ENCODE results near the gene GTF2H3.
"Not testable (repeated sequence)": the region's sequence is repeated elsewhere in the genome, so short reads cannot be mapped to it uniquely, and the experiment has no call there.

GTF2H3 gene

GRCh38 chr12:123633379-123634141 lies at the start of gene GTF2H3, which contains the start of gene EIF2B1:
TSS of gene GTF2H3 (plus strand) at chr12:123633829. CDS start at chr12:123633860, 31 bp downstream.
TSS of gene EIF2B1 (minus strand) at chr12:123633686. CDS start at chr12:123633557, 129 bp downstream.
- DNase-seq (ENCODE audit: low read depth): peak; percentile 81

GRCh38 chr12:123591702-123592481 lies 41.7 kb upstream of the GTF2H3 start:
- DNase-seq (ENCODE audit: low read depth): no peak

- no peak for DNase-seq (ENCODE audit: low read depth)
These were observed 37.9 kb upstream of the GTF2H3 start for GRCh38 chr12:123595729-123596128.

- DNase-seq (ENCODE audit: low read depth): no peak
These were observed 36.5 kb upstream of the GTF2H3 start for GRCh38 chr12:123597100-123597499.

GRCh38 chr12:123598522-123598921 lies 35.1 kb upstream of the GTF2H3 start:
- no peak for DNase-seq (ENCODE audit: low read depth)

GRCh38 chr12:123599310-123599709 lies 34.3 kb upstream of the GTF2H3 start:
- no peak for DNase-seq (ENCODE audit: low read depth)

GRCh38 chr12:123599721-123600120 lies 33.9 kb upstream of the GTF2H3 start:
- no peak for DNase-seq (ENCODE audit: low read depth)

- peak; percentile 54 for DNase-seq (ENCODE audit: low read depth)
These were observed 31.8 kb upstream of the GTF2H3 start, which contains the start of gene DDX55 for GRCh38 chr12:123601602-123602489. TSS of gene DDX55 (plus strand) at chr12:123602099. CDS start at chr12:123602149, 50 bp downstream.

- DNase-seq (ENCODE audit: low read depth): no peak
These were observed 30.9 kb upstream of the GTF2H3 start for GRCh38 chr12:123602651-123603195.

GRCh38 chr12:123603495-123603894 lies 30.1 kb upstream of the GTF2H3 start:
- not testable (repeated sequence) for DNase-seq (ENCODE audit: low read depth)

- no peak for DNase-seq (ENCODE audit: low read depth)
These were observed 25.9 kb upstream of the GTF2H3 start for GRCh38 chr12:123607756-123608155.

- DNase-seq (ENCODE audit: low read depth): no peak
These were observed 25.4 kb upstream of the GTF2H3 start for GRCh38 chr12:123608182-123608581.

- no peak for DNase-seq (ENCODE audit: low read depth)
These were observed 19.5 kb upstream of the GTF2H3 start for GRCh38 chr12:123614110-123614509.

GRCh38 chr12:123614531-123614930 lies 19.1 kb upstream of the GTF2H3 start:
- no peak for DNase-seq (ENCODE audit: low read depth)

- no peak for DNase-seq (ENCODE audit: low read depth)
These were observed 16.5 kb upstream of the GTF2H3 start for GRCh38 chr12:123617144-123617543.

- DNase-seq (ENCODE audit: low read depth): no peak
These were observed 16.0 kb upstream of the GTF2H3 start for GRCh38 chr12:123617580-123617979.

GRCh38 chr12:123621101-123621500 lies 12.5 kb upstream of the GTF2H3 start:
- DNase-seq (ENCODE audit: low read depth): no peak

- no peak for DNase-seq (ENCODE audit: low read depth)
These were observed 11.8 kb upstream of the GTF2H3 start for GRCh38 chr12:123621619-123622530.

- no peak for DNase-seq (ENCODE audit: low read depth)
These were observed 523 bp downstream of the GTF2H3 start for GRCh38 chr12:123634142-123634561.

GRCh38 chr12:123643911-123644310 lies 10.3 kb downstream of the GTF2H3 start:
- no peak for DNase-seq (ENCODE audit: low read depth)

GRCh38 chr12:123645380-123645779 lies 11.8 kb downstream of the GTF2H3 start:
- DNase-seq (ENCODE audit: low read depth): no peak
